GM12878 (cell line): ENCODE measurements around the gene AIMP2. TPM values are rescaled to one million over a fixed set of nuclear protein-coding genes. Genes with fewer than 3 reads are reported as not detected.

Experiments used
- ASH2L ChIP-seq: fragments of 300-600, 200-600 bp; sonication (generic); IDR thresholded peaks from 2 replicates; pipeline ENCODE4 v1.6.1; 2017; ENCODE audit warnings: low read depth, mild to moderate bottlenecking, borderline replicate concordance
- CHD2 ChIP-seq: IDR thresholded peaks from 2 replicates; pipeline ENCODE4 v1.6.1; 2011; ENCODE audit warnings: low read depth, low read length, improper control_type of control experiment, borderline replicate concordance
- FOS ChIP-seq: IDR thresholded peaks from 3 replicates; pipeline ENCODE4 v1.6.1; 2011; ENCODE audit warnings: borderline replicate concordance; ENCODE audit not compliant: insufficient read length; ENCODE audit errors: extremely low read depth
- FOXK2 ChIP-seq: fragments of 450-650 bp; IDR thresholded peaks from 2 replicates; pipeline ENCODE4 v1.6.1; 2017; ENCODE audit warnings: mild to moderate bottlenecking, moderate library complexity
- GATAD2B ChIP-seq: fragments of 450-650 bp; conservative IDR thresholded peaks from 2 replicates; pipeline ENCODE4 v1.6.1; 2017; ENCODE audit warnings: low read depth, mild to moderate bottlenecking, moderate library complexity
- MEF2B ChIP-seq: fragments of 450-650 bp; IDR thresholded peaks from 2 replicates; pipeline ENCODE4 v1.6.1; 2018; ENCODE audit warnings: mild to moderate bottlenecking, moderate library complexity; ENCODE audit not compliant: partially characterized antibody, poor library complexity, severe bottlenecking
- NBN ChIP-seq: fragments of 450-650 bp; IDR thresholded peaks from 2 replicates; pipeline ENCODE4 v1.6.1; 2016
- NR2F1 ChIP-seq: fragments of 450-650 bp; conservative IDR thresholded peaks from 2 replicates; pipeline ENCODE4 v1.6.1; 2017; ENCODE audit warnings: mild to moderate bottlenecking
- RAD21 ChIP-seq: IDR thresholded peaks from 2 replicates; pipeline ENCODE4 v1.6.1; 2011; ENCODE audit warnings: mild to moderate bottlenecking, low read depth, low read length, moderate library complexity; ENCODE audit not compliant: insufficient read depth
- RB1 ChIP-seq: fragments of 450-650 bp; formaldehyde crosslinking; IDR thresholded peaks from 2 replicates; pipeline ENCODE4 v1.6.1; 2017; ENCODE audit warnings: mild to moderate bottlenecking, borderline replicate concordance
- SREBF1 ChIP-seq: IDR thresholded peaks from 2 replicates; pipeline ENCODE4 v1.6.1; 2012; ENCODE audit warnings: mild to moderate bottlenecking, low read length
- STAT1 ChIP-seq: fragments of 450-650 bp; conservative IDR thresholded peaks from 2 replicates; pipeline ENCODE4 v1.6.1; 2014; ENCODE audit warnings: antibody characterized with exemption, mild to moderate bottlenecking
- SUZ12 ChIP-seq: fragments of 200-600 bp; sonication (generic); IDR thresholded peaks from one replicate; pipeline ENCODE4 v1.6.1; 2018; ENCODE audit warnings: antibody characterized with exemption, mild to moderate bottlenecking; ENCODE audit not compliant: unreplicated experiment
- TCF3 ChIP-seq: IDR thresholded peaks from 2 replicates; pipeline ENCODE4 v1.6.1; 2012; ENCODE audit warnings: low read depth, mild to moderate bottlenecking, low read length, borderline replicate concordance; ENCODE audit not compliant: insufficient read depth
- ZNF592 ChIP-seq: fragments of 450-650 bp; IDR thresholded peaks from 2 replicates; pipeline ENCODE4 v1.6.1; 2017; ENCODE audit warnings: mild to moderate bottlenecking, moderate library complexity
- polyA plus RNA-seq, 11 experiments: library from polyadenylated mRNA; depleted of rRNA in 4 of 11; unstranded in 6 of 11; stranded (reverse) in 5 of 11; fragments of >200 nt; fragmentation: Nextera tagmentation in 4 of 11; fragmentation: Illumina TruSeq in 1 of 11; extraction: Ambion mirVana in 4 of 11; extraction: Trizol in 1 of 11; gene quantifications; 1 replicate in 1 of 11; 2 replicates in 10 of 11; pipeline versions ENCODE4 v1.2.1 to v1.2.3, GENCODE V29; 2011 to 2016; ENCODE audit warnings: inconsistent platforms in 2 of 11, missing spikeins in 2 of 11, low read depth in 1 of 11
- total RNA-seq, 4 experiments: library from RNA; depleted of rRNA in 3 of 4; stranded (reverse); fragments of >200 nt in 3 of 4; fragmentation: Illumina TruSeq in 1 of 4; extraction: Trizol in 1 of 4; gene quantifications; 2 replicates each; pipeline versions ENCODE4 v1.2.1 to v1.2.3, GENCODE V29; 2013 to 2021
- TF ChIP-seq, protein P1 (sequence below): fragments of 150-350 bp; IDR thresholded peaks from 2 replicates; pipeline ENCODE4 v1.6.1; 2016; ENCODE audit warnings: low read depth, low read length
- TF ChIP-seq, protein P2 (sequence below): fragments of 450-650 bp; IDR thresholded peaks from 2 replicates; pipeline ENCODE4 v1.6.1; 2014; ENCODE audit warnings: mild to moderate bottlenecking
- TF ChIP-seq, protein P3 (sequence below): fragments of 450-650 bp; IDR thresholded peaks from 2 replicates; pipeline ENCODE4 v1.6.1; 2017; ENCODE audit warnings: low read depth, mild to moderate bottlenecking, moderate library complexity

The AIMP2 gene
- total and polyA plus RNA-seq, 10 of the 15 experiments (the other 5 are each of a cell fraction or from before 2014, with no cell fraction given): 46.7 to 130 (median 70.5) TPM

DNA sequence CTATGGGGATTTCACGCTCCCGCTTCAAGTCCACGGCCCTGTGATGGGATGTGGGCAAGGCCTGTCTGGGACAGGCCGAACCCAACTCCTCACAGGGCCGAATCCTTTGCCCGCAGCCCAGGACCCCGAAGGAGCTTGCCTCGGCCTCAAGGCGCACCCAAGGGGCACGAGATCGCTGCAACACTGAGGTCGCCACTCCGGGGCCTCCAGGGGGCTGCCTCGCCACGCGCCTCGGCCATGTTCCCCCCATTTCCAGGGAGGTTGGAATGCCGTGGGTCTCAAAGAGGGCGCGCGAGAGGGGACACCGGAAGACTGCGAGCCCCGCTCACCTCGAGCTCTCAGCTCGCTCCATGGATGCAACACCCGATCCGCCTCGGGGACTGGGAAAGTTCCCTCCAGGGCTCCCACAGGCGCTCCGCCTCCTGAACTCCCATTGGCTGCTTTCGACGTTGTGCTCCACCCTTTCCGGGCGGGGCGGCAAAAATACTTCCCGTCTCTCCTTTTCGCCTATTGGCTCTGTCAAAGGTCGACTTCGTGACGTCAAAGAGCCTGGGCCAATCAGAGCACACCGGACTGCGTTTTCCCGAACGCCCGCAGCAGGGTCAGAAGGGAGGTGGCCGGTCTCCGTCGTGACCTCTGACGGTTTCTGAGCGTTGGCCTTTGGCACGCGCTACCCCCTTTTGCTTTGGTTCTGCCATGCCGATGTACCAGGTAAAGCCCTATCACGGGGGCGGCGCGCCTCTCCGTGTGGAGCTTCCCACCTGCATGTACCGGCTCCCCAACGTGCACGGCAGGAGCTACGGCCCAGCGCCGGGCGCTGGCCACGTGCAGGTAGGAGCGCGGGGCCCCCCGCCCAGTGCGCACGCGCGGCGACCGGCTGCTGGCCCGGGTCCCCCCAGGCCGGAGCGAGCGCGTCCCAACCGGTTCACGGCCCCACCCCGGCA is at the start of gene AIMP2, which contains the start of gene PMS2 (continued):
- TF ChIP-seq NR2F1 (peak; percentile 98), CHD2 (peak; percentile 87), ASH2L (no peak), ZNF592 (peak; percentile 84; the same call in 1 of the 2 replicates), NBN (peak; percentile 76; the same call in 1 of the 2 replicates), RB1 (peak; percentile 59; the same call in 1 of the 2 replicates), FOXK2 (peak; percentile 58), RAD21 (no peak), TCF3 (no peak), SUZ12 (no peak), GATAD2B (peak; percentile 61), SREBF1 (no peak), STAT1 (no peak), MEF2B (peak; percentile 61), FOS (peak; percentile 23)
- TF ChIP-seq, protein P1, sequence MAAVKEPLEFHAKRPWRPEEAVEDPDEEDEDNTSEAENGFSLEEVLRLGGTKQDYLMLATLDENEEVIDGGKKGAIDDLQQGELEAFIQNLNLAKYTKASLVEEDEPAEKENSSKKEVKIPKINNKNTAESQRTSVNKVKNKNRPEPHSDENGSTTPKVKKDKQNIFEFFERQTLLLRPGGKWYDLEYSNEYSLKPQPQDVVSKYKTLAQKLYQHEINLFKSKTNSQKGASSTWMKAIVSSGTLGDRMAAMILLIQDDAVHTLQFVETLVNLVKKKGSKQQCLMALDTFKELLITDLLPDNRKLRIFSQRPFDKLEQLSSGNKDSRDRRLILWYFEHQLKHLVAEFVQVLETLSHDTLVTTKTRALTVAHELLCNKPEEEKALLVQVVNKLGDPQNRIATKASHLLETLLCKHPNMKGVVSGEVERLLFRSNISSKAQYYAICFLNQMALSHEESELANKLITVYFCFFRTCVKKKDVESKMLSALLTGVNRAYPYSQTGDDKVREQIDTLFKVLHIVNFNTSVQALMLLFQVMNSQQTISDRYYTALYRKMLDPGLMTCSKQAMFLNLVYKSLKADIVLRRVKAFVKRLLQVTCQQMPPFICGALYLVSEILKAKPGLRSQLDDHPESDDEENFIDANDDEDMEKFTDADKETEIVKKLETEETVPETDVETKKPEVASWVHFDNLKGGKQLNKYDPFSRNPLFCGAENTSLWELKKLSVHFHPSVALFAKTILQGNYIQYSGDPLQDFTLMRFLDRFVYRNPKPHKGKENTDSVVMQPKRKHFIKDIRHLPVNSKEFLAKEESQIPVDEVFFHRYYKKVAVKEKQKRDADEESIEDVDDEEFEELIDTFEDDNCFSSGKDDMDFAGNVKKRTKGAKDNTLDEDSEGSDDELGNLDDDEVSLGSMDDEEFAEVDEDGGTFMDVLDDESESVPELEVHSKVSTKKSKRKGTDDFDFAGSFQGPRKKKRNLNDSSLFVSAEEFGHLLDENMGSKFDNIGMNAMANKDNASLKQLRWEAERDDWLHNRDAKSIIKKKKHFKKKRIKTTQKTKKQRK: no peak
- TF ChIP-seq, protein P2, sequence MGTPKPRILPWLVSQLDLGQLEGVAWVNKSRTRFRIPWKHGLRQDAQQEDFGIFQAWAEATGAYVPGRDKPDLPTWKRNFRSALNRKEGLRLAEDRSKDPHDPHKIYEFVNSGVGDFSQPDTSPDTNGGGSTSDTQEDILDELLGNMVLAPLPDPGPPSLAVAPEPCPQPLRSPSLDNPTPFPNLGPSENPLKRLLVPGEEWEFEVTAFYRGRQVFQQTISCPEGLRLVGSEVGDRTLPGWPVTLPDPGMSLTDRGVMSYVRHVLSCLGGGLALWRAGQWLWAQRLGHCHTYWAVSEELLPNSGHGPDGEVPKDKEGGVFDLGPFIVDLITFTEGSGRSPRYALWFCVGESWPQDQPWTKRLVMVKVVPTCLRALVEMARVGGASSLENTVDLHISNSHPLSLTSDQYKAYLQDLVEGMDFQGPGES: peak; percentile 56; the same call in 1 of the 2 replicates
- TF ChIP-seq, protein P3, sequence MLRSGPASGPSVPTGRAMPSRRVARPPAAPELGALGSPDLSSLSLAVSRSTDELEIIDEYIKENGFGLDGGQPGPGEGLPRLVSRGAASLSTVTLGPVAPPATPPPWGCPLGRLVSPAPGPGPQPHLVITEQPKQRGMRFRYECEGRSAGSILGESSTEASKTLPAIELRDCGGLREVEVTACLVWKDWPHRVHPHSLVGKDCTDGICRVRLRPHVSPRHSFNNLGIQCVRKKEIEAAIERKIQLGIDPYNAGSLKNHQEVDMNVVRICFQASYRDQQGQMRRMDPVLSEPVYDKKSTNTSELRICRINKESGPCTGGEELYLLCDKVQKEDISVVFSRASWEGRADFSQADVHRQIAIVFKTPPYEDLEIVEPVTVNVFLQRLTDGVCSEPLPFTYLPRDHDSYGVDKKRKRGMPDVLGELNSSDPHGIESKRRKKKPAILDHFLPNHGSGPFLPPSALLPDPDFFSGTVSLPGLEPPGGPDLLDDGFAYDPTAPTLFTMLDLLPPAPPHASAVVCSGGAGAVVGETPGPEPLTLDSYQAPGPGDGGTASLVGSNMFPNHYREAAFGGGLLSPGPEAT: peak; percentile 59; the same call in 1 of the 2 replicates
